Left lung (tissue), 10 donors: ENCODE results near the gene TNFRSF18. TPM values are rescaled to one million over a fixed set of nuclear protein-coding genes. Genes with fewer than 3 reads are reported as not detected.

ENCODE experiments used
- ATAC-seq: fragments of 200-7000 bp; cut with Tn5 transposase; one replicate; pipeline ENCODE4 v1.9.1; 2020; ENCODE audit warnings: moderate library complexity
- DNase-seq, 4 donors: peaks; one replicate each; pipeline ENCODE4 v3.0.0-alpha.2; 2013 to 2020
- H3K27ac ChIP-seq, 2 donors: fragments of 200-600 bp; sonication (generic) in 1 of 2; one replicate each; pipeline versions ENCODE4 v1.5.0 to v1.8.0; 2020 to 2021
- H3K27me3 ChIP-seq, 2 donors: fragments of 200-600 bp; sonication (generic) in 1 of 2; one replicate each; pipeline versions ENCODE4 v1.5.0 to v1.8.0; 2020 to 2021
- H3K36me3 ChIP-seq, 2 donors: fragments of 200-600 bp; sonication (generic) in 1 of 2; one replicate each; pipeline versions ENCODE4 v1.5.0 to v1.8.0; 2020 to 2021
- H3K4me1 ChIP-seq, 2 donors: fragments of 200-600 bp; one replicate each; pipeline ENCODE4 v1.8.0; 2021
- H3K4me3 ChIP-seq, 2 donors: fragments of 200-600 bp; sonication (generic) in 1 of 2; one replicate each; pipeline versions ENCODE4 v1.5.0 to v1.8.0; 2020 to 2021; ENCODE audit warnings: mild to moderate bottlenecking in 1 of 2
- H3K9me3 ChIP-seq, 2 donors: fragments of 200-600 bp; sonication (generic) in 1 of 2; one replicate each; pipeline versions ENCODE4 v1.5.0 to v1.8.0; 2020 to 2021
- CTCF ChIP-seq, 2 donors: fragments of 200-600 bp; sonication (generic) in 1 of 2; IDR thresholded peaks; one replicate each; pipeline versions ENCODE4 v1.5.0 to v1.8.0; 2021; ENCODE audit warnings: antibody characterized with exemption in 2 of 2
- intact Hi-C, 2 donors: fragments of 100-400 bp; cut with DNase I; formaldehyde crosslinking; loops; one replicate each; pipeline versions ENCODE4 v1.11.2 to v1.14.2; 2022
- polyA plus RNA-seq, 6 donors: library from polyadenylated mRNA; unstranded; fragments of 120-200 nt; gene quantifications; one replicate each; pipeline ENCODE4 v1.2.1, GENCODE V29; 2013; ENCODE audit not compliant: insufficient read length in 6 of 6
- total RNA-seq, 2 donors: library from RNA; stranded (reverse); fragmentation: NEBNext Ultra II Directional; extraction: Animal tissue kit (Norgen Biotek cat#: 25700); gene quantifications; one replicate each; pipeline ENCODE4 v1.2.1, GENCODE V29; 2021
- donor health status: DM: no; HTN: yes; CAD: no.
- donor health status: DM: no; HTN: no; CAD: no.

The TNFRSF18 gene
- total and polyA plus RNA-seq, 8 donors = 0.38 to 1.3 (median 0.62) TPM

GRCh38 chr1:1161078-1161682, 45.2 kb downstream of the TNFRSF18 start:
- H3K27me3 ChIP-seq = peaks cover 6 to 40% of the 10 kb centered on the region in 2 donors
- peaks cover 5 to 12% of the 10 kb centered on the region in 2 donors for H3K4me1 ChIP-seq
- H3K4me3 ChIP-seq = no peak overlapping the region
- ATAC-seq (no peak), DNase-seq (no peak)
- TF ChIP-seq CTCF (IDR thresholded peaks at IDR 0.05) = no peak
- no peaks in the 10 kb centered on the region for H3K36me3 ChIP-seq
- no peaks in the 10 kb centered on the region for H3K9me3 ChIP-seq
- intact Hi-C loops = no loop called here
- no peak overlapping the region for H3K27ac ChIP-seq

GRCh38 chr1:1160281-1160930, 46.0 kb downstream of the TNFRSF18 start:
- Histone ChIP-seq H3K36me3 (no peaks in the 10 kb centered on the region), H3K27ac (no peak overlapping the region), H3K27me3 (peaks cover 6 to 33% of the 10 kb centered on the region in 2 donors), H3K4me3 (no peak overlapping the region), H3K9me3 (no peaks in the 10 kb centered on the region), H3K4me1 (peaks cover 5 to 12% of the 10 kb centered on the region in 2 donors)
- DNase-seq (no peak), ATAC-seq (no peak)
- no peak for TF ChIP-seq CTCF (IDR thresholded peaks at IDR 0.05)
- intact Hi-C loops = no loop called here

GRCh38 chr1:1157914-1158710, 48.3 kb downstream of the TNFRSF18 start:
- peak in 2 of 4 donors; percentile 52 to 56 for DNase-seq
- intact Hi-C loops = no loop called here
- Histone ChIP-seq H3K4me3 (peak overlapping the region; percentile 48 to 56), H3K4me1 (peaks cover 5 to 12% of the 10 kb centered on the region in 2 donors), H3K27me3 (peaks cover 0 to 12% of the 10 kb centered on the region in 2 donors), H3K36me3 (no peaks in the 10 kb centered on the region), H3K27ac (peak overlapping the region; percentile 95), H3K9me3 (no peaks in the 10 kb centered on the region)
- ATAC-seq = peak; percentile 57
- no peak for TF ChIP-seq CTCF (IDR thresholded peaks at IDR 0.05)

GRCh38 chr1:1157426-1157913, 48.9 kb downstream of the TNFRSF18 start:
- intact Hi-C loops = no loop called here
- ATAC-seq (peak; percentile 94), DNase-seq (peak in 3 of 4 donors; percentile 89 to 96 (median 92))
- Histone ChIP-seq H3K9me3 (no peaks in the 10 kb centered on the region), H3K4me3 (peak overlapping the region; percentile 48 to 56), H3K36me3 (no peaks in the 10 kb centered on the region), H3K4me1 (peaks cover 5 to 12% of the 10 kb centered on the region in 2 donors), H3K27ac (peak overlapping the region; percentile 95), H3K27me3 (peaks cover 0 to 6% of the 10 kb centered on the region in 2 donors)
- no peak for TF ChIP-seq CTCF (IDR thresholded peaks at IDR 0.05)

- Histone ChIP-seq H3K27ac (no peak overlapping the region), H3K4me1 (peaks cover 5 to 12% of the 10 kb centered on the region in 2 donors), H3K27me3 (peaks cover 0 to 1% of the 10 kb centered on the region in 2 donors), H3K9me3 (no peaks in the 10 kb centered on the region), H3K36me3 (no peaks in the 10 kb centered on the region), H3K4me3 (no peak overlapping the region)
- intact Hi-C loops = no loop called here
- DNase-seq (no peak), ATAC-seq (no peak)
- no peak for TF ChIP-seq CTCF (IDR thresholded peaks at IDR 0.05)
Measured at GRCh38 chr1:1157033-1157365, 49.4 kb downstream of the TNFRSF18 start.
